Stimulated activated CD4-positive, alpha-beta T cell treated with anti-CD3 and anti-CD28 coated beads, TNF-alpha, amount 100 ng/mL, for 4 hours (primary cell): Measurements from ENCODE around the gene ANAPC2.

Experiments used
- DNase-seq, 3 experiments: peaks; one replicate each; pipeline ENCODE4 v3.0.0-alpha.2; 2020; ENCODE audit warnings: low read depth in 3 of 3

ANAPC2 gene, protein sequence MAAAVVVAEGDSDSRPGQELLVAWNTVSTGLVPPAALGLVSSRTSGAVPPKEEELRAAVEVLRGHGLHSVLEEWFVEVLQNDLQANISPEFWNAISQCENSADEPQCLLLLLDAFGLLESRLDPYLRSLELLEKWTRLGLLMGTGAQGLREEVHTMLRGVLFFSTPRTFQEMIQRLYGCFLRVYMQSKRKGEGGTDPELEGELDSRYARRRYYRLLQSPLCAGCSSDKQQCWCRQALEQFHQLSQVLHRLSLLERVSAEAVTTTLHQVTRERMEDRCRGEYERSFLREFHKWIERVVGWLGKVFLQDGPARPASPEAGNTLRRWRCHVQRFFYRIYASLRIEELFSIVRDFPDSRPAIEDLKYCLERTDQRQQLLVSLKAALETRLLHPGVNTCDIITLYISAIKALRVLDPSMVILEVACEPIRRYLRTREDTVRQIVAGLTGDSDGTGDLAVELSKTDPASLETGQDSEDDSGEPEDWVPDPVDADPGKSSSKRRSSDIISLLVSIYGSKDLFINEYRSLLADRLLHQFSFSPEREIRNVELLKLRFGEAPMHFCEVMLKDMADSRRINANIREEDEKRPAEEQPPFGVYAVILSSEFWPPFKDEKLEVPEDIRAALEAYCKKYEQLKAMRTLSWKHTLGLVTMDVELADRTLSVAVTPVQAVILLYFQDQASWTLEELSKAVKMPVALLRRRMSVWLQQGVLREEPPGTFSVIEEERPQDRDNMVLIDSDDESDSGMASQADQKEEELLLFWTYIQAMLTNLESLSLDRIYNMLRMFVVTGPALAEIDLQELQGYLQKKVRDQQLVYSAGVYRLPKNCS

DNA sequence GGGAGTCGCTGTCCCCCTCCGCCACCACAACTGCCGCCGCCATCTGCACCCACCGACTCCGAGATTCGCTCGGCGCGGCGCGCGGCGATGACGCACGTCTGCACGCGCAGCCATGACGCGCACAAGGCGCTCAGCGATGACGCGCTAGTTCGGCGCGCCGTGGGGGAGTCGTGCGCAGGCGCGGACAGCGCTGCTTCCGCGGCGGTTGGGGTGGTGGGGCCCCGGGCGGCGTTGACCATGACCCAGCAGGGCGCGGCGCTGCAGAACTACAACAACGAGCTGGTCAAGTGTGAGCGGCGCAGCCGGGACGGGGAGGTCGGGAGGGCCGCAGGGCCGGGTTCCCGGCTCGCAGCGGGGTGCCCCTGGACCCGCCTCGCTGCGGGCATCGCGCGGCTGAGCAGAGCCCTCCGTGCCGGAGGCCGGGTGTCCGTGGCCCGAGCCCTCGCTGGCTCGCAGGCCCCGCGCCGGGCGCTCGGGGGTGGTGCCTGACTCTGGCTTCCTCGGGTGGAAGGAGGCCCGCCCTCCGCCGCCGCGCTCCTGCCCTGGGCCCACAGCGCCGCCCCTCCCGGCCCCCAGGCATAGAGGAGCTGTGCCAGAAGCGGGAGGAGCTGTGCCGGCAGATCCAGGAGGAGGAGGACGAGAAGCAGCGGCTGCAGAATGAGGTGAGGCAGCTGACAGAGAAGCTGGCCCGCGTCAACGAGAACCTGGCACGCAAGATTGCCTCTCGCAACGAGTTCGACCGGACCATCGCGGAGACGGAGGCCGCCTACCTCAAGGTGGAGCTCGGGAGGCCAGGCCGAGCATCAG, at the start of gene ANAPC2, which contains the start of gene SSNA1:
ANAPC2 (minus strand) TSS at position 71 of the 807 bp plus-strand sequence; CDS start at position 43, 28 bp downstream.
SSNA1 (plus strand) TSS at position 187 of the 807 bp plus-strand sequence; CDS start at position 238, 51 bp downstream.
- peak; percentile 84 to 87 (median 86) for DNase-seq

DNA sequence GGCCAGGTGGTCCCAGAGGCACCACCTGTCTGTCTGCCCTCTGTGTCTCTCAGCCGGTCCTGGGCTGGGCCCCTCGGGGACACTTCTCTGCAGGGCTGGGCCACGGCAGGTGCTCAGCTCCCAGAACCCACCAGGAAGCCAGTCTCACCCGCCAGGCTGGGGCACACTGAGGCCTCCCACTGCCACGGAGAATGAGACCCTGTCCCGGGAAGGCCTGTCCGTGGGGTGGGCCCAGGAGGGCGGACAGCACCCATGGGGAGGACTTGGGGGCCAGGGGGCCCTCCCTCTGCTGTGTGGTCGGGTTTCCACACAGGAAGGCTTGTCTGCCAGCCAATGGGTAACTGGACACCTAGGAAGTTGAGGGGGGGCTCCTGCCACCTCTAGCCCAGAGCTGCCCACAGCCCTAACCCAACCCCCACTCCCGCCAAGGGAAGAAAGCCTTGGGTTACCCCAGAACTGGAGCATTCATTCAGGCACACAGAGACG, 48.6 kb upstream of the ANAPC2 start:
- no peak for DNase-seq

DNA sequence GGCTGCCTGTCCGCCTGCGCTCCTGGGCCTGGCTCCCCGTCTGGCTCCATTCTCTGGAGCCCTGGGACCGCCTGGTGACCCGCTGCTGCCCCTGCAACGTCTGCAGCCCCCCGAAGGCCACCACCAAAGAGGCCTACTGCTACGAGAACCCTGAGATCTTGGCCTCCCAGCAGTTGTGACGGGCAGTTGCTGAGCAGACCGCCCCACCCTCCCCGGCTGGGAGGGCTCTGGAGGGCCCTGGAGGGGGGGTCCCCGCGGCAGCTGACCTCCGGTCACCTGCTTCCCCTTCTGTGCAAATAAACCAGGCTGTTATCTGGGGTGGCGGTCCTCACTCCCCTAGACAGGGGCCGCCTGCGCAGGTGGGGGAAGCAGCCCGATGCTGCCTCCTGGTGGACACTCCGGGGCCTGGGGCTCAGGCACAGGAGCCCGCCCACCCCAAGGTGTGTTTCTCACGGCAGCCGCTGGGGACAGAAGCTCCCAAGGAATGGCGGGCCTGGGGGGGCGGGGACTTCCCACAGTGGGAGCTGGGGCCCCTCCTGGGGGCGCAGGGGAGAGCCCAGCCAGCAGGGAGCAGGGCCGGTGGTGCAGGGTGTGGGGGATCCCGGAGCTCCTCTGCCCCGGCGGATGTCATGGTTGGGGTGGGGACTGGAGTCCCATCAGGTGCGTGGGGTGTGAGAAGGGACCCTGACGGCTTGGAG, 48.0 kb upstream of the ANAPC2 start:
- peak; percentile 84 to 90 (median 86) for DNase-seq

DNA sequence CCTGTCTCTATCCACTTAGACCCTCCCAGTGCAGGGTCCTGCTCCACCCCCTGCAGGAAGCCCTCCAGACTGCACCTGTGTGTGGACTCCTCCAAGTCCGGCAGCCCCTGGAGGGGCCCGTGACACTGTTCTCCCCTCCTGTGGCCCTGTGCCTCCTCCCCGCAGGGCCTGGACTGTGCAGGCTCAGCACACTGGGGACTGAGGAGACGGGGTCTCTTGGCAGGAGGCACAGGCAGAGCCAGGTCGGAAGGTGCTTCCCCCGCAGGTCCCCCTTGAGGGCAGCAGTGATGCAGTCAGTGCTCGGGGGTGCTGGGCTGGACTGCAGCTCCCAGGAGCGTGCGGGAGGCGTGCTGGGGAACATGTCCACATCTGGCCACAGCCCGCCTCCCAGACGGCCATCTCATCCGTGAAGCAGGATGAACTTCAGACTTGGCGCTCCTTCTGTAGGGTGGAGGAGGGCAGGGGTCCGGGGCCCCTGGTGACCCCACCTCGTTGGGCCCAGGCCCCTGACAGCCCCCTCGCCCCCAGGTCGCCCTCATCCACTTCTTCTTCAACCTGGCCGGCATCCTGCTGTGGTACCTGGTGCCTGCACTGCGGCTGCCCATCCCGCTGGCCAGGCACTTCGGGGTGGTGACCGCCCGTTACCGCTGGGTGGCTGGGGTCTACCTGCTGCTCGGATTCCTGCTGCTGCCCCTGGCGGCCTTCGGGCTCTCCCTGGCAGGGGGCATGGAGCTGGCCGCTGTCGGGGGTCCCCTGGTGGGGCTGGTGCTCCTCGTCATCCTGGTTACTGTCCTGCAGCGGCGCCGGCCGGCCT, 47.3 kb upstream of the ANAPC2 start:
- no peak for DNase-seq

DNA sequence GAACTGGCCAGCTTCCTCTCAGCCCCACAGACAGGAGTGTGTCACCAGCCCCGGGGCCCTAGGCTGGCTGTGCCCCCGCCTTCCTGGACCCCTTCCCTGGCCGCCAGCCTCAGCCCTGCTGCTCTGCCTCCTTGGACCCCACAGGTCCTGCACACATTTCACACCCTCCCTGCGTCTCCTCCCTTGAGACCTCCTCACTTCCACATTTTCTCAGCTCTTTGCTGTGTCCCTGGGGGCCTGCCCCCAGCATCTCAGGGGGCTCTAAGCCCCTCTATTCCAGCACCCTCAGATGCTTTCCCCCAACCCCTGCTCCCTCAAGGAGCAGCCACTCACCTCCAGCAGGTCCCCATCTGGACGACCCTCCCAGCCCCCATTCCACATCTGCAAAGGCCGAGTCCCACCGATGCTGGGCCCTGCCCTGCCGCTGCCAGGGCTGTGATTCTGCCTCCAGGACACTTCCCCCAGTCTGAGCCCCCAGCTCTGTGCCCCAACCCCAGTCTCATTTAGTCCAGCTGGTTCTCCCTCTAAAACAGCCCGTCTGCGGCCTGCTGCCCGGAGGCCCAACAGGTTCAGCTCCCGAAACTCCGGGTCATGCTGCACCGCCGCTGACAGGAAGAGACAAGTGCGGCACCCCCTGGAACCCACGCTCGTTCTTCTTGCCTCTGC, 46.5 kb upstream of the ANAPC2 start:
- no peak for DNase-seq

DNA sequence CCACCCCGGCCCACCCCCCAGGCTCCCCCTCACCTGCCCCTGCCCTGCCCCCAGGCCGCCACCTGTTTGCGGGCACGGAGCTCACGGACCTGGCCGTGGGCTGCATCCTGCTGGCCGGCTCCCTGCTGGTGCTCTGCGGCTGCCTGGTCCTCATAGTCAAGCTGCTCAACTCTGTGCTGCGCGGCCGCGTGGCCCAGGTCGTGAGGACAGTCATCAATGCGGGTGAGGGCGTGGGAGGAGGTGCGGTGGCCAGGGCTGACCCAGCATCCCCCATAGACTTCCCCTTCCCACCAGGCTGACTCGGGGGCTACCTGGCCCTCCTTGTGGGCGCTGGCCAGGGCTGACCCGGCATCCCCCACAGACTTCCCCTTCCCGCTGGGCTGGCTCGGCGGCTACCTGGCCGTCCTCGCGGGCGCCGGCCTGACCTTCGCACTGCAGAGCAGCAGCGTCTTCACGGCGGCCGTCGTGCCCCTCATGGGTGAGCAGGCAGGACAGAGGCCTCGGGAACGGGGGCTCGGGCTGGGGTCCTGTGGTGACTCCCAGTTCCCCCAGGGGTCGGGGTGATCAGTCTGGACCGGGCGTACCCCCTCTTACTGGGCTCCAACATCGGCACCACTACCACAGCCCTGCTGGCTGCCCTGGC, 45.8 kb upstream of the ANAPC2 start:
- DNase-seq, result no peak

DNA sequence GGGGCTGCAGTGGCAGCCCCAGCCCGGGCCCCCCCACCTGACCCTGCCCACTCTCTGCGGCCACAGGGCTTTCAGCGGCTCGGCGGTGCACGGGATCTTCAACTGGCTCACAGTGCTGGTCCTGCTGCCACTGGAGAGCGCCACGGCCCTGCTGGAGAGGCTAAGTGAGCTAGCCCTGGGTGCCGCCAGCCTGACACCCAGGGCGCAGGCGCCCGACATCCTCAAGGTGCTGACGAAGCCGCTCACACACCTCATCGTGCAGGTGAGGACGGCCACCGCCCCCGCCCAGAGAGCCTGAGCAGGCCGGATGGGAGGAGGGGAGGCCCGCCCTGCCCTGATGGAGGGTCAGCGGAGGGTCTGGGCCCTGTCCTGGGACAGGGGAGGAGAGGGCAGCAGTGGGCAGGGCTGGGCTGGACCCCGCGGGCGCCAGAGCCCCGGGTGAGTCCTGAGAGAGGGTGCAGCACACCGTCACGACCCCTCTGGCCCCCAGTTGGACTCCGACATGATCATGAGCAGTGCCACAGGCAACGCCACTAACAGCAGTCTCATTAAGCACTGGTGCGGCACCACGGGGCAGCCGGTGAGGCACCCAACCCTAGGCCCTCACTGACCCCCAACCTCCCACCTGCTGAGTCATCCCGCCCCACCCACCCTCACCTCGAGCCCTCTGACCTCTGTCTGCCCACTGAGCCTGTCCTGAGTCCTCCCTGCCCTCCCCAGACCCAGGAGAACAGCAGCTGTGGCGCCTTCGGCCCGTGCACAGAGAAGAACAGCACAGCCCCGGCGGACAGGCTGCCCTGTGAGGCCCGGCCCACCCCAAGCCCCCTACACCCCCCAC, 45.0 kb upstream of the ANAPC2 start:
- DNase-seq, result no peak

DNA sequence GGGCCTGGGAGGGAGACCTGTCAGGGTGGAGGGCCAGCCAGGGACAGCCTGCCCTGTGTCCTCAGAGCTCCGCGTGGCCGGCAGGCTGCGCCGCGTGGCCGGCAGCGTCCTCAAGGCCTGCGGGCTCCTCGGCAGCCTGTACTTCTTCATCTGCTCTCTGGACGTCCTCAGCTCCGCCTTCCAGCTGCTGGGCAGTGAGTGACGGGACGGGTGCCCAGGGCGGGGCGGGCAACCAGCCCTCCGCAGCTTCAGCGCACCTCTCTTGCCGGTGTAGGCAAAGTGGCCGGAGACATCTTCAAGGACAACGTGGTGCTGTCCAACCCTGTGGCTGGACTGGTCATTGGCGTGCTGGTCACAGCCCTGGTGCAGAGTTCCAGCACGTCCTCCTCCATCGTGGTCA, 44.1 kb upstream of the ANAPC2 start:
- no peak for DNase-seq

DNA sequence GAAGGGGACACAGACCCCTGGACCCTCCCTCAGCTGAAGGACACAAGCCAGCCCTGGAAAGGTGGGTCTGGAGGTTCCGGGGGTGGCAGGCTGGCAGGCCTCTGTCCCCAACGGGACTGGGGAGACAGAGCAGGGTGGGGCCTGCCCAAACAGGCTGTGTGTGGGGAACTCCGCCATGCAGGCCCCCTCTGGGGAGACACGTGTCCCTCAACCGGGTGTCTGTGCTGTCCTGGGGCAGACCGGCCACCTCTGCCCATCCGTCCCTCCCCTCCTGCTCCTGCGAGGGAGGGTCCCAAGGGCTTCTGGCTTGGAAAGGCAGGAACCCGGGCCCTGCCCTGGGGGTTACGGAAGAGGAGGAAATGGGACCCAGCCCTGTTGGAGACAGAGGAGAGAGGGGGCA, 43.7 kb upstream of the ANAPC2 start:
- DNase-seq, result no peak

DNA sequence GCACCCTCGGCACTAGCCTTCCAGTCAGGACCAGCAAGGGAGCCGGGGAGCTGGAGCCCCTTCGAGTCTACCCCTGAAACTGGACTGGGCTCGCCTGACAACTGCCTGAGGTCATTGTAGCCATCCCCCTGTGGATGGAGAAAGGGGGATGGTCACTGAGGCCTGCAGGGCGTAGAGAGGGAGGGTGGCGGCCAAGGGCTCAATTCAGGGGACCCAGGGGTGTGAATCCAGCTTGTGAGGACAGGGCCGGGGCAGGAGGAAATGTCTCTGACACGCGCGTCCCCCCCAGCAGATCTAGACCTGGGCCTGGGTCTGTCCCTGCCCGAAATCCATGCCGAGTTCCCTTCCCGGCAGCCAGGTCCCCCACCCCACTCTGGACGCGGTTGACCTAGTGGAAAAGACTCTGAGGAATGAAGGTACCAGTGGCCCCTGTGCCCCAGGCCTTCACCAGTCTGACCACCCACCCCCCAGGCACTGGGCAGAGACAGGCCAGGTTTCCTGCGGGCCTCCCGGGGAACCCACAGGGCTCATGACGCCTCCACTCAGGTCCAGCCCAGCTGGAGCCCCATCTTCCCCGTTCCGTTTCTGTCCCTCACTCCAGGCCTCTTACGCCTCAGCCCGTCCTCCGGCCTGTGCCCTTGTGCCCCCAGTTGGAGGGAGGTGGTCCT, 43.1 kb upstream of the ANAPC2 start:
- DNase-seq, result no peak

DNA sequence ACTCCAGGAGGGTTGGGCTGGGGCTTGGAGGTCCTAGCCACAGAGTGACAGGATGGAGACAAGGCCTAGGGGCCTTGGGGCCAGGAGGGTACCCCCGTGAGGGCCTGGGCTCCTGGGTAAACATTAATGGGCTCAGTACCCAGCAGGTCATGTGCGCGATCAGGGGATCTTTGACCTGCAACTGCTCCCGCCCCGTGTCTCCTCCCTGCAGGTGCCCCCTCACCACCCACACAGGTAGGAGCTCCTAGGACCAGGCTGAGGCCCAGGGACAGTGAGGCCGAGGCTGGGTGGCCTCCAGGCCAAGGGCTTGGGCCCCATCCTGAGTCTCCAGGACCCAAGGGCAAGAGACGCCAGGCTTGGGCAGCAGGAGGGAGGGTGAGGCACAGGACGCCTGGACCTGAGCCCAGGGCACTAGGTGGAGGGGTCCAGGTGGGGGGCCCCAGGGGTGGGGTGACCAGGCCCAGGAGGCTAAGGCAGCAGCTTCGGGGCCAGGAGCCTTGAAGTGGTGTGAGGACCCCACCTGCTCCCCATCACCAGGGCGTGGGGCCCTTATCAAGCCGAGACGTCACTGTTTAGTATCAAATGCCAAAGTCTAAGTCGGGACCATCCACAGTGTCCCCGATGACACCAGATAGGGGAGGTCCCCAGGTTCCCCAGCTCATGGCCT, 42.5 kb upstream of the ANAPC2 start, which contains the start of gene SLC34A3:
SLC34A3 (plus strand) TSS at position 197 of the 667 bp plus-strand sequence. CDS start 802 bp downstream, outside the sequence.
- DNase-seq, result no peak

DNA sequence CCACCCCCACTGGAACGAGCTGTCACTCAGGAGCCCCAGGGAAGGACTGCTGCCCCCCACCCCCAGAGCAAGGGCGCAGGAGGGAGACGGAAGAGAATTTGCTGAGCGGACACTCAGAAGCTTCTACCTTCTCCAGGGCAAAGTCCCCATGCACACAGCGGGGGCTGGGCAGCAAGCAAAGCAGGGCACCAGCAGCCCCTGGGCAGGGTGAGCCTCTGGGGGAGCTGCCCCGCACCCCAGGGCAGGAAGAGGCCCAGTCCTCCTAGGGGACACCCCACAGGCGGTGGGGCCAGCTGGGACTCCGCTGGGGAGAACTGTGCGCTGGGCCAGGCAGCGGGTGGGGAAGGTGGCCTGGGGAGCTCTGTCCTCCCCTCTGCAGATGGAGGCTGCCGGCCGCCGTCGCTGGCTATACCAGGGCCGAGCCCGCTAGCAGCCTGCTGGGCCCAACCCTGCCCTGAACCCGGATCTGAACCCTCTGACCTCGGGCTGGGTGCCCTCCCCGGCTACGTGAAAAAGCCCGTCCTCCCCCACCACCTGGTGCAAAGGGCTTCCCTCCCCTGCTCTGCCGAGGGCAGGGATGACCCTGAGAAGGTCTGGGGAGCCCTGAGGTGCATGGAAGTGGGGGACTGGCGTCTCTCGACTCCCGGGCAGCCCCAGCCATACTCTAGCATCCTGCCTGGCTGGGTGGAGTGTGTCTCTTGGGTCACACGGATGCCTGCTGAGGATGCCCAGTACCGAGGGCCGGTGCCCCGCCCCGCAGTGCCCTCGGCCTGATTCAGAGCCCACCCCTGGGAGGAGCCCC, 41.7 kb upstream of the ANAPC2 start:
- no peak for DNase-seq

DNA sequence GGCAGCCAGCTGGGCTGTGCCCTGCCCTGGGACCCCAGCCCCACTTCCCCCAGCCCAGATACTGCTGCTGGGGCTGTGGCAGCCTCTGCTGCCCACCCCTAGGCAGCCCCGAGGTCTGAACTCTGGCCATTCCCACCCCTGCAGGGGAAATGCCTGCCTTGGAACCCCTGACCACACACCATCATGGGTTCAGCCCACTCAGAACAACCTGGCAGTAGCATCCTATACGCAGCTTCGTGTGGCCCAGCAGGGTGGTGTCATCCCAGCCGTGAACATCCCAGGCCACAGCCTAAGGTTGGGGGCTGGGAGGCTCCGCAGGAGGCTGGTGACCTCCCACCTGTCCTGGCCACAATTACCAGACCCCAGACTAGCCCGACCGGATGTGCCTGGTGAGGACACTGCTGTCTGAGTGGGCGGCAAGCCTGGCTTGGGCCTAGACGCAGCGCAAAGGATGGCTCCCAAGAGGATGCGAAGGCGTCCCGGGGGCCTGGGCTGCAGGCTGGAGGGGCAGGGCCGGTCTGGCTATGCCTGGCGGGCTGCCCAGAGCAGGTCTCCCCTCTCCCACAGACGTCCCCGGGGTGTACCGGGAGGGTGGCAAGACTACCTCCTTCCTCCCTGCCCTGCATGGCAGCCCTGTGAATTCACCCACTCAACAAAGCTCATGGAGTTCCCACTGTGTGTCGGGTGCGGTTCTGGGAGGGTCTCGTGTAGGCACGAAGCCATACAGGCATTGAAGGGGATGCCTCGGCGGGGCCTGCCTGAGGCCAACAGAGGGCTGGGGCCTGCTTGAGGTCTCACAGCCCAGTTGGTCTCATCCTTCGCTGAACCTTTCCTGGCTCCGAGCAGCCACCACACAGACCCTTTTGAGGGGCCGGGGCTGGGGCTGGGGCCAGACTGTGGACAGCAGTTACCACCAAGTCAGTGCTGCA, 40.9 kb upstream of the ANAPC2 start:
- no peak for DNase-seq

DNA sequence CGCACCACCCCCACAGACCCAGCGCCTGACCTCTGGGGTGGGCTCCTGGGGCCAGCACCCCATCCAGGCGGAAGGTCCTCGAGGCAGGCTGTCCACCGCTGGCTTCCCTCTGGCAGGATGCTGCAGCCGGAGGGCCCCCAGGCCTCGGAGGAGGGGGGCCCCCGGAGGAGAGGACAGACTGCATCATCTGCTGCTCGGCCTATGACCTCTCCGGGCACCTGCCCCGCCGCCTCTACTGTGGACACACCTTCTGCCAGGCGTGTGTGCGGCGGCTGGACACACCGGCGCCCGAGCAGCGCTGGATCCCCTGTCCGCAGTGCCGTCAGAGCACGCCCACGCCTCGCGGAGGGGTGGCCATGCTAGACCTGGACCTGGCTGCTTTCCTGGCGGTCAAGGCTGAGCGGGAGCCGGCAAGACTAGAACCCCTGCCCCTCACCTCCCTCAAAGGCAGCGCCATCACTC, 40.2 kb upstream of the ANAPC2 start:
- DNase-seq, result no peak
